ENCODE results near the gene NACAD.

The NACAD gene

DNA sequence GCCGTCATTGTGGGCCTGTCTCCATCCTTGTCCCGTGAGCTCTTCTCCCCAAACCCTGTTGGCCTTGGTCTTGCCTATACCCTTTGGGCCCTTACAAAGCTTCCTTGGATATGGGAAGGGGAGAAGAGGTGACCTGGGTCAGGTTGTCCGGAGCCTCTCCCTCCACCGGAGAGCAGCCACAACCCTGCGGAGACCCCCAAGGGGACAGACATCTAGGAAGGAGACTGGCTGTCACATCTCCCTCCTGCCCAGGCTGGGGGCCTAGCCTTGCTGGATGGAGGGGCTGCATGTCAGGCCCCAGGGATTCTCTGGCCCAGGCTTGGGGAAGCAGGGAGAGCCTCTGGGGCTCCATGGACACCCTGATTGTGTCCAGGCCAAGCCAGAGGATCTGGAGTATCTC, 11.8 kb downstream of the NACAD start:
- DNase-seq: no peak
- Histone ChIP-seq H3K4me3 (ENCODE audit: low read depth, low read length) (no peak overlapping the region), H3K27ac (no peak overlapping the region), H3K9me3 (ENCODE audit: severe bottlenecking) (no peaks in the 10 kb centered on the region), H3K27me3 (ENCODE audit: insufficient read depth, low read depth, severe bottlenecking) (no peaks in the 10 kb centered on the region), H3K36me3 (peaks cover 36% of the 10 kb centered on the region)
- TF ChIP-seq CTCF (IDR thresholded peaks at IDR 0.05; ENCODE audit: low read depth, low read length): no peak

DNA sequence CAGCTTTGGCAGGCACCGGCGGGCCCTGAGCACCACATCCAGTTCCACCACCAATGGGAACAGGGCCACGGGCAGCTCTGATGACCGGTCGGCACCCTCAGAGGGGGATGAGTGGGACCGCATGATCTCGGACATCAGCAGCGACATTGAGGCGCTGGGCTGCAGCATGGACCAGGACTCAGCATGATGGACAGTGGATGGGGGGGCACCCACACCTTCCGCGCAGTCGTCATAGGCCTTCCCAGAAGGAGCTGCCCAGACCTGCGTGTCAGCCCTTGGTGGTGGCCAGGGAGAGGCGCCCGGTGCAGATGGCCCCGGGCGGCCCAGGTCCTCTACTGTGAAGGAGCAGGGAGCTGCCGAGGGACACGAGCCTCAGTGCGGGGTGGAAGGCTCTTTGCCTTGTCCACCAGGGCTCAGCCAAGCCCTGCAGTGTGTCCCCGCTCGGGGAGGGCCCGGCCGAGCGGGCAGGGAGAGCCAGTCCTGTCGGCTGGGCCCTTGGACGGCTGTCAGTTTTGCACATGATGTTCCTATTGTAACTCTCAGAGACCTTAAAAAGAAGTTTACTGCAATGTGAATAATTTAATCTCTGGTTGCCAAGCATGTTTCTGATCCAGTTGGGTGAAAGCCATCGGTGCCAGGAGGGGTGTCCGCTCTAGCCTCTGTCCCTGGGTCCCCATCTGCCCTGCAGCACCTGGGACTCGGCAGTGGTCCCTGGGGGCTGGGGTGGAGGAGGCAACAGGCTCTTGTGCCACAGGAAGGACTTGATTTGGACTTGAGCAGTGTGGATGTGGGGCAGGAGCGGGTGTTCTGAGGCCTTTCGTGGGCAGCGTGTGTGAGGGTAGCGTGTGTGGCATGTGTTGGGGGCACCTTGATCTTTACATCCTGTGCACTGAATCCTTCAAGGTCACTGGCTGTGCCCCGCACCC, 12.6 kb downstream of the NACAD start:
- no peaks in the 10 kb centered on the region for H3K27me3 ChIP-seq (ENCODE audit: insufficient read depth, low read depth, severe bottlenecking)
- no peak for DNase-seq
- TF ChIP-seq CTCF (IDR thresholded peaks at IDR 0.05; ENCODE audit: low read depth, low read length): no peak
- H3K4me3 ChIP-seq (ENCODE audit: low read depth, low read length): no peak overlapping the region
- H3K9me3 ChIP-seq (ENCODE audit: severe bottlenecking): no peaks in the 10 kb centered on the region
- no peak overlapping the region for H3K27ac ChIP-seq
- peaks cover 40% of the 10 kb centered on the region for H3K36me3 ChIP-seq

- H3K27me3 ChIP-seq (ENCODE audit: insufficient read depth, low read depth, severe bottlenecking): no peaks in the 10 kb centered on the region
- TF ChIP-seq CTCF (IDR thresholded peaks at IDR 0.05; ENCODE audit: low read depth, low read length): no peak
- no peak overlapping the region for H3K4me3 ChIP-seq (ENCODE audit: low read depth, low read length)
- no peaks in the 10 kb centered on the region for H3K9me3 ChIP-seq (ENCODE audit: severe bottlenecking)
- H3K36me3 ChIP-seq: peaks cover 40% of the 10 kb centered on the region
- DNase-seq: no peak
- no peak overlapping the region for H3K27ac ChIP-seq
Observed at GRCh38 chr7:45075355-45075644, 13.5 kb downstream of the NACAD start.

DNA sequence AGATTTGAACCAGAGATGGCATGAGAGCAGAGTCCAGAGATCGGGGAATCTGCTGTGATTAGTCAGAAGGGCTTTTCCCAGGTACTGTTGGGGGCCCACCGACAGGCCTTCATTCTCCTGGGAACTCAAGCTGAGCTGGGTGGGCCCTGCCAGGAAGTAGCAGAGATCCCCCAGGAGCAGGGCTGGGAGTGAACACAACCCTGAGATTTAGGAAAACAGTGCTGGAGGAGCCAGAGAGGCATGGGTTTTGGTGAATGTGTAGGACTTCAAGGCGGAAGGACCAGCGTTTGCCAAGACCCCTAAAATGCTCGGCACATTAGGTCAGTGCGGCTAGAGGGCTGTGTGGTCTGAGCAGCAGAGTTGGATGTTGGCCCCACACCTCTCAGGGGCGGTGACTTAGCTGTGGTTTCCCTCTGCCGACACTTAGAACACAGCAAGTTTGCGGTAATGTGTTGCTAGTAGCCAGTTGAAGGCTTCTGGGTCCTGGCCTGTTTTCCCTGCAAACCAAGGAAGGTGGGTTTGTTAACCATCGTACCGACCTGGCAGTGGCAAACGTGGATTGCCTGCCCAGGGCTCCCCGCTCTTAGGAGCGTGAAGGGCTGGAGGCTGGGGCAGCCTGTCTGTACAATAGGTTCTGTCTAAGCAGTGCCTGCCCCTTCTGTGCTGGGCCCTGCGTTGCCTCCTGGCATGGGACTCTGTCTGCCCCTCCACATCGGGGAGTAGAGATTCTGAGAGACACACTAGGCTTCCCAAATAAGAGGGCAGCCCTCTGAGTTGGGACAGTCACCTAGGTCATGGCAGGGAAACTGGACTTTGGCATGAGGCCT, 14.0 kb downstream of the NACAD start:
- Histone ChIP-seq H3K4me3 (ENCODE audit: low read depth, low read length) (no peak overlapping the region), H3K27ac (no peak overlapping the region), H3K9me3 (ENCODE audit: severe bottlenecking) (no peaks in the 10 kb centered on the region), H3K27me3 (ENCODE audit: insufficient read depth, low read depth, severe bottlenecking) (no peaks in the 10 kb centered on the region), H3K36me3 (peaks cover 40% of the 10 kb centered on the region)
- DNase-seq: no peak
- TF ChIP-seq CTCF (IDR thresholded peaks at IDR 0.05; ENCODE audit: low read depth, low read length): no peak

DNA sequence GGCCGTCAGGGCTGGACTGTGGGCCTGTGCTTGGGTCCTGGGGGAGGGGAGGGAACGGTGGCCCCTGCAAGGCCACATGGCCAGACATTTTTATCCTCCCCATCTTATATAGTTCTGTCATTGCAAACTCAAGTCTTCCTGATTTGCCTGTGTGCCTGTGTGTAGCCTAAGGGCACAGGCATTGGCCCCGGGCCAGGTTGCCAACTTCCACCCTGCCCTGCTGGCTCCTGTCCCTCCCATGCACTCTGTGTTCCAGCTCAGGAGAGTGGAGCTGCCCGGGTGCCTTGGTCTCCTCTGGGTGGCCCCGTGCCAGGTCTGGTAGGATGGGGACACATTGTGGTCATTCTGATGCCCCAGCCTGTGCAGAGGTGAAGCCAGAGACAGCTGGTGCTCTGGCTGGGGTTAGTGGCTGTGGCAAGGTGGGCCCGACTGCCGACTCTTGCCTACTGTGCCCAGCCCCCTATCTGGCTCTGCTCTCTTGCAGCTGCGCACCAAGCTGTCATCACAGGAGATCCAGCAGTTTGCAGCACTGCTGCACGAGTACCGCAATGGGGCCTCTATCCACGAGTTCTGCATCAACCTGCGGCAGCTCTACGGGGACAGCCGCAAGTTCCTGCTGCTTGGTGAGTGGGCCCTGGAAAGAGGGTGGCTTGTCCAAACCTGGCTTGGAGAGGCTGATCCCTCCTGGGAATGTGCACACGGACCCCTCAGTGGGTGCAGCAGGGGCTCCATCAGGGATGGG, 14.8 kb downstream of the NACAD start:
- no peak for TF ChIP-seq CTCF (IDR thresholded peaks at IDR 0.05; ENCODE audit: low read depth, low read length)
- Histone ChIP-seq H3K27ac (no peak overlapping the region), H3K27me3 (ENCODE audit: insufficient read depth, low read depth, severe bottlenecking) (no peaks in the 10 kb centered on the region), H3K36me3 (peaks cover 40% of the 10 kb centered on the region), H3K9me3 (ENCODE audit: severe bottlenecking) (no peaks in the 10 kb centered on the region), H3K4me3 (ENCODE audit: low read depth, low read length) (no peak overlapping the region)
- DNase-seq: no peak
